ENCODE measurements around the gene ACTG1. TPM values are rescaled to one million over a fixed set of nuclear protein-coding genes. Genes with fewer than 3 reads are reported as not detected.

The ACTG1 gene
- polyA plus RNA-seq, 6 donors from 2014 or later = 664 to 1,094 (median 872) TPM

- peak overlapping the region; percentile 82 to 97 (median 90) for H3K4me3 Mint-ChIP-seq
- no peaks in the 10 kb centered on the region for H3K27me3 Mint-ChIP-seq
- ATAC-seq (ENCODE audit: low read depth in 2 of 2) (peak; percentile 3), DNase-seq (no peak)
- H3K27ac Mint-ChIP-seq = peak overlapping the region in 5 of 6 donors; percentile 33 to 82 (median 67)
- H3K36me3 Mint-ChIP-seq = no peaks in the 10 kb centered on the region
- peaks cover 31 to 45% (median 41%) of the 10 kb centered on the region in 3 donors for H3K4me1 Mint-ChIP-seq
- no peaks in the 10 kb centered on the region for H3K9me3 Mint-ChIP-seq
These were observed 39.1 kb upstream of the ACTG1 start for GRCh38 chr17:81551458-81552243.

- peaks cover 31 to 45% (median 41%) of the 10 kb centered on the region in 3 donors for H3K4me1 Mint-ChIP-seq
- no peaks in the 10 kb centered on the region for H3K9me3 Mint-ChIP-seq
- ATAC-seq (ENCODE audit: low read depth in 2 of 2) = no peak
- H3K4me3 Mint-ChIP-seq = peak overlapping the region; percentile 82 to 95 (median 88)
- H3K36me3 Mint-ChIP-seq = no peaks in the 10 kb centered on the region
- no peak for DNase-seq
- peak overlapping the region in 4 of 6 donors; percentile 62 to 82 (median 74) for H3K27ac Mint-ChIP-seq
- H3K27me3 Mint-ChIP-seq = no peaks in the 10 kb centered on the region
These were observed 38.3 kb upstream of the ACTG1 start for GRCh38 chr17:81550830-81551457.

- peak overlapping the region; percentile 82 to 94 (median 87) for H3K4me3 Mint-ChIP-seq
- H3K27ac Mint-ChIP-seq = peak overlapping the region in 2 of 6 donors; percentile 15 to 47
- DNase-seq = no peak
- no peaks in the 10 kb centered on the region for H3K36me3 Mint-ChIP-seq
- peaks cover 31 to 45% (median 36%) of the 10 kb centered on the region in 3 donors for H3K4me1 Mint-ChIP-seq
- H3K27me3 Mint-ChIP-seq = no peaks in the 10 kb centered on the region
- H3K9me3 Mint-ChIP-seq = no peaks in the 10 kb centered on the region
- no peak for ATAC-seq (ENCODE audit: low read depth in 2 of 2)
These were observed 37.7 kb upstream of the ACTG1 start for GRCh38 chr17:81550285-81550684.

- H3K4me3 Mint-ChIP-seq = peak overlapping the region; percentile 51 to 94 (median 82)
- H3K27me3 Mint-ChIP-seq = no peaks in the 10 kb centered on the region
- H3K4me1 Mint-ChIP-seq = peaks cover 31 to 45% (median 36%) of the 10 kb centered on the region in 3 donors
- H3K27ac Mint-ChIP-seq = peak overlapping the region in 2 of 6 donors; percentile 49 to 59
- H3K36me3 Mint-ChIP-seq = no peaks in the 10 kb centered on the region
- no peak for DNase-seq
- no peaks in the 10 kb centered on the region for H3K9me3 Mint-ChIP-seq
- ATAC-seq (ENCODE audit: low read depth in 2 of 2) = no peak
These were observed 37.2 kb upstream of the ACTG1 start for GRCh38 chr17:81549826-81550225.

- Mint-ChIP-seq H3K27ac (peak overlapping the region in 1 of 6 donors; percentile 69), H3K36me3 (no peaks in the 10 kb centered on the region), H3K4me1 (peaks cover 27 to 41% (median 31%) of the 10 kb centered on the region in 3 donors), H3K27me3 (no peaks in the 10 kb centered on the region), H3K9me3 (no peaks in the 10 kb centered on the region), H3K4me3 (peak overlapping the region in 6 of 8 donors; percentile 13 to 85 (median 40))
- ATAC-seq (ENCODE audit: low read depth in 2 of 2) (no peak), DNase-seq (no peak)
These were observed 36.5 kb upstream of the ACTG1 start for GRCh38 chr17:81549031-81549557.

- ATAC-seq (ENCODE audit: low read depth in 2 of 2) (no peak), DNase-seq (no peak)
- H3K9me3 Mint-ChIP-seq = no peaks in the 10 kb centered on the region
- no peak overlapping the region for H3K4me3 Mint-ChIP-seq
- peaks cover 15 to 28% (median 20%) of the 10 kb centered on the region in 3 donors for H3K4me1 Mint-ChIP-seq
- no peaks in the 10 kb centered on the region for H3K27me3 Mint-ChIP-seq
- H3K36me3 Mint-ChIP-seq = no peaks in the 10 kb centered on the region
- H3K27ac Mint-ChIP-seq = peak overlapping the region in 1 of 6 donors; percentile 43
These were observed 35.0 kb upstream of the ACTG1 start for GRCh38 chr17:81547614-81547982.

GRCh38 chr17:81546906-81547613 lies 34.5 kb upstream of the ACTG1 start:
- no peak for DNase-seq
- no peak for ATAC-seq (ENCODE audit: low read depth in 2 of 2)
- Mint-ChIP-seq H3K4me1 (peaks cover 15 to 28% (median 20%) of the 10 kb centered on the region in 3 donors), H3K36me3 (no peaks in the 10 kb centered on the region), H3K4me3 (no peak overlapping the region), H3K27ac (no peak overlapping the region), H3K27me3 (no peaks in the 10 kb centered on the region), H3K9me3 (no peaks in the 10 kb centered on the region)

- ATAC-seq (ENCODE audit: low read depth in 2 of 2) (no peak), DNase-seq (no peak)
- no peak overlapping the region for H3K4me3 Mint-ChIP-seq
- H3K27ac Mint-ChIP-seq = no peak overlapping the region
- peaks cover 8 to 19% (median 9%) of the 10 kb centered on the region in 3 donors for H3K4me1 Mint-ChIP-seq
- no peaks in the 10 kb centered on the region for H3K27me3 Mint-ChIP-seq
- H3K36me3 Mint-ChIP-seq = peaks cover 0 to 5% of the 10 kb centered on the region in 2 donors
- H3K9me3 Mint-ChIP-seq = no peaks in the 10 kb centered on the region
These were observed 32.8 kb upstream of the ACTG1 start for GRCh38 chr17:81545160-81545949.

GRCh38 chr17:81544281-81544974 lies 31.8 kb upstream of the ACTG1 start:
- Mint-ChIP-seq H3K4me3 (no peak overlapping the region), H3K36me3 (peaks cover 0 to 5% of the 10 kb centered on the region in 2 donors), H3K4me1 (peaks cover 2 to 10% (median 3%) of the 10 kb centered on the region in 3 donors), H3K27me3 (no peaks in the 10 kb centered on the region), H3K27ac (no peak overlapping the region), H3K9me3 (no peaks in the 10 kb centered on the region)
- ATAC-seq (ENCODE audit: low read depth in 2 of 2) = no peak
- DNase-seq = no peak

- Mint-ChIP-seq H3K27me3 (peaks cover 0 to 1% (median 0%) of the 10 kb centered on the region in 3 donors), H3K36me3 (peaks cover 0 to 5% of the 10 kb centered on the region in 2 donors), H3K9me3 (no peaks in the 10 kb centered on the region), H3K27ac (no peak overlapping the region), H3K4me1 (peaks cover 0 to 5% (median 0%) of the 10 kb centered on the region in 3 donors), H3K4me3 (no peak overlapping the region)
- ATAC-seq (ENCODE audit: low read depth in 2 of 2) (no peak), DNase-seq (no peak)
These were observed 31.2 kb upstream of the ACTG1 start for GRCh38 chr17:81543756-81544155.

GRCh38 chr17:81543339-81543675 lies 30.7 kb upstream of the ACTG1 start:
- Mint-ChIP-seq H3K27me3 (peaks cover 0 to 6% (median 2%) of the 10 kb centered on the region in 3 donors), H3K36me3 (peaks cover 0 to 8% of the 10 kb centered on the region in 2 donors), H3K4me3 (no peak overlapping the region), H3K27ac (no peak overlapping the region), H3K9me3 (no peaks in the 10 kb centered on the region), H3K4me1 (peaks cover 0 to 5% (median 0%) of the 10 kb centered on the region in 3 donors)
- DNase-seq (no peak), ATAC-seq (ENCODE audit: low read depth in 2 of 2) (no peak)
